Neuronal stem cell (in vitro differentiated cells): ENCODE measurements around the gene KPNA3.

ENCODE experiments used
- DNase-seq: peaks from one replicate; pipeline ENCODE4 v3.0.0-alpha.2; 2013; ENCODE audit warnings: low spot score
- H2AFZ ChIP-seq: one replicate; pipeline ENCODE4 v1.6.1; 2013; ENCODE audit warnings: mild to moderate bottlenecking, low read length, inconsistent platforms
- H2AK5ac ChIP-seq: 2 replicates; pipeline ENCODE4 v1.6.1; 2013; ENCODE audit warnings: low read depth, mild to moderate bottlenecking, inconsistent platforms, low read length, moderate library complexity, mixed read lengths
- H2BK120ac ChIP-seq: 2 replicates; pipeline ENCODE4 v1.6.1; 2013; ENCODE audit warnings: low read depth, mild to moderate bottlenecking, inconsistent platforms, low read length, moderate library complexity, mixed read lengths
- H2BK12ac ChIP-seq: one replicate; pipeline ENCODE4 v1.6.1; 2013; ENCODE audit warnings: low read length, inconsistent platforms
- H2BK15ac ChIP-seq: 2 replicates; pipeline ENCODE4 v1.6.1; 2013; ENCODE audit warnings: mild to moderate bottlenecking, low read length, inconsistent platforms, mixed read lengths
- H2BK5ac ChIP-seq: one replicate; pipeline ENCODE4 v1.6.1; 2013; ENCODE audit warnings: inconsistent platforms, mild to moderate bottlenecking, low read length, moderate library complexity
- H3K14ac ChIP-seq: one replicate; pipeline ENCODE4 v1.6.1; 2013; ENCODE audit warnings: low read length, inconsistent platforms
- H3K18ac ChIP-seq: 2 replicates; pipeline ENCODE4 v1.6.1; 2013; ENCODE audit warnings: low read length, inconsistent platforms
- H3K23ac ChIP-seq: 2 replicates; pipeline ENCODE4 v1.6.1; 2013; ENCODE audit warnings: low read depth, mild to moderate bottlenecking, mixed read lengths, low read length, inconsistent platforms; ENCODE audit not compliant: poor library complexity
- H3K27ac ChIP-seq: replicated peaks from 3 replicates; pipeline ENCODE4 v1.5.1; 2013; ENCODE audit warnings: low read length, inconsistent platforms
- H3K27me3 ChIP-seq, 3 experiments: 2 replicates each; pipeline ENCODE4 v1.6.1; 2013; ENCODE audit warnings: low read length in 3 of 3, mild to moderate bottlenecking in 2 of 3, inconsistent platforms in 1 of 3, low read depth in 1 of 3, mixed read lengths in 1 of 3, moderate library complexity in 1 of 3; ENCODE audit not compliant: control insufficient read depth in 3 of 3, insufficient read depth in 3 of 3
- H3K36me3 ChIP-seq, 2 donors: replicated peaks in 1 of 2; 2 replicates each; pipeline ENCODE4 v1.6.1; 2013; ENCODE audit warnings: low read length in 2 of 2; ENCODE audit not compliant: control insufficient read depth in 2 of 2, insufficient read depth in 2 of 2
- H3K4ac ChIP-seq: 2 replicates; pipeline ENCODE4 v1.6.1; 2013; ENCODE audit warnings: inconsistent platforms, mild to moderate bottlenecking, low read length, moderate library complexity
- H3K4me1 ChIP-seq, 2 donors: 1 replicate in 1 of 2; 2 replicates in 1 of 2; pipeline ENCODE4 v1.6.1; 2013; ENCODE audit warnings: low read length in 2 of 2, low read depth in 1 of 2; ENCODE audit not compliant: control insufficient read depth in 2 of 2, insufficient read depth in 1 of 2
- H3K4me2 ChIP-seq: one replicate; pipeline ENCODE4 v1.6.1; 2013; ENCODE audit warnings: mild to moderate bottlenecking, low read length, inconsistent platforms; ENCODE audit not compliant: insufficient read depth, poor library complexity, severe bottlenecking
- H3K4me3 ChIP-seq, 2 donors: 2 replicates each; pipeline ENCODE4 v1.5.1; 2013; ENCODE audit warnings: low read length in 2 of 2, mild to moderate bottlenecking in 2 of 2, inconsistent platforms in 1 of 2, moderate library complexity in 1 of 2
- H3K79me1 ChIP-seq: one replicate; pipeline ENCODE4 v1.6.1; 2013; ENCODE audit warnings: low read depth, mild to moderate bottlenecking, inconsistent platforms, low read length, moderate library complexity
- H3K9ac ChIP-seq: one replicate; pipeline ENCODE4 v1.6.1; 2013; ENCODE audit warnings: mild to moderate bottlenecking, low read depth, low read length, inconsistent platforms; ENCODE audit not compliant: poor library complexity
- H3K9me3 ChIP-seq, 2 donors: replicated peaks in 1 of 2; 2 replicates each; pipeline versions ENCODE3 to v1.6.1; 2013; ENCODE audit warnings: low read length in 2 of 2, mild to moderate bottlenecking in 2 of 2, inconsistent platforms in 1 of 2, low read depth in 1 of 2, mixed read lengths in 1 of 2, moderate library complexity in 1 of 2; ENCODE audit not compliant: control insufficient read depth in 2 of 2, insufficient read depth in 1 of 2
- H4K8ac ChIP-seq: one replicate; pipeline ENCODE4 v1.6.1; 2013; ENCODE audit warnings: low read depth, mild to moderate bottlenecking, inconsistent platforms, low read length, moderate library complexity
- H4K91ac ChIP-seq: one replicate; pipeline ENCODE4 v1.6.1; 2013; ENCODE audit warnings: low read length, low read depth, mild to moderate bottlenecking, inconsistent platforms; ENCODE audit not compliant: poor library complexity
- WGBS, 2 donors: extraction: QIAGEN DNeasy Blood & Tissue Kit; methylation state at CpG; one replicate each; pipeline ENCODE4 v1.1.7; 2013; ENCODE audit warnings: missing lambda C conversion rate in 2 of 2, mixed read lengths in 1 of 2; ENCODE audit not compliant: insufficient read length in 2 of 2, insufficient replicate concordance in 1 of 2; ENCODE audit errors: extremely low coverage in 2 of 2; 5-methylcytosine and 5-hydroxymethylcytosine counted together

Gene KPNA3

GRCh38 chr13:49756263-49756662 is 36.2 kb downstream of the KPNA3 start:
- Histone ChIP-seq H3K14ac (no peak overlapping the region), H3K79me1 (peaks cover 7% of the 10 kb centered on the region), H3K4me2 (no peak overlapping the region), H3K27ac (no peak overlapping the region), H3K18ac (no peak overlapping the region), H3K36me3 (peaks cover 2 to 23% of the 10 kb centered on the region in 2 donors), H3K27me3 (no peaks in the 10 kb centered on the region), H3K4ac (no peak overlapping the region), H4K8ac (peak overlapping the region; percentile 43), H3K4me1 (no peaks in the 10 kb centered on the region), H2AFZ (no peak overlapping the region), H2BK5ac (peak overlapping the region; percentile 53), H2BK15ac (no peak overlapping the region), H4K91ac (no peak overlapping the region), H2AK5ac (no peak overlapping the region), H3K4me3 (no peak overlapping the region), H2BK120ac (no peak overlapping the region), H2BK12ac (no peak overlapping the region), H3K9ac (no peak overlapping the region), H3K23ac (no peak overlapping the region), H3K9me3 (peaks cover 6 to 36% of the 10 kb centered on the region in 2 donors)
- DNase-seq: no peak
- WGBS, 2 donors: no CpG with 5 or more reads among the region's 2 CpGs

- Histone ChIP-seq H4K8ac (no peak overlapping the region), H2AK5ac (no peak overlapping the region), H3K4me1 (no peaks in the 10 kb centered on the region), H3K79me1 (peaks cover 7% of the 10 kb centered on the region), H3K27ac (no peak overlapping the region), H3K9ac (no peak overlapping the region), H3K14ac (no peak overlapping the region), H3K9me3 (peaks cover 0 to 17% of the 10 kb centered on the region in 2 donors), H3K27me3 (no peaks in the 10 kb centered on the region), H3K4me2 (no peak overlapping the region), H3K18ac (no peak overlapping the region), H3K4ac (no peak overlapping the region), H2BK12ac (no peak overlapping the region), H4K91ac (no peak overlapping the region), H2BK15ac (no peak overlapping the region), H2BK5ac (no peak overlapping the region), H3K23ac (no peak overlapping the region), H3K4me3 (no peak overlapping the region), H2AFZ (no peak overlapping the region), H2BK120ac (no peak overlapping the region), H3K36me3 (peaks cover 2 to 5% of the 10 kb centered on the region in 2 donors)
- no CpG with 5 or more reads among the region's 4 CpGs for WGBS, 2 donors
- DNase-seq: no peak
Measured at GRCh38 chr13:49754146-49754545, 38.3 kb downstream of the KPNA3 start.

- Histone ChIP-seq H2AK5ac (no peak overlapping the region), H2BK120ac (no peak overlapping the region), H2BK15ac (no peak overlapping the region), H3K27me3 (no peaks in the 10 kb centered on the region), H3K27ac (no peak overlapping the region), H3K23ac (no peak overlapping the region), H3K18ac (no peak overlapping the region), H3K79me1 (peaks cover 5% of the 10 kb centered on the region), H3K36me3 (peaks cover 4 to 22% of the 10 kb centered on the region in 2 donors), H3K4ac (no peak overlapping the region), H3K14ac (no peak overlapping the region), H3K4me2 (no peak overlapping the region), H4K91ac (no peak overlapping the region), H2BK12ac (no peak overlapping the region), H4K8ac (no peak overlapping the region), H3K4me1 (no peaks in the 10 kb centered on the region), H3K9me3 (peaks cover 0 to 4% of the 10 kb centered on the region in 2 donors), H2BK5ac (no peak overlapping the region), H3K4me3 (no peak overlapping the region), H2AFZ (no peak overlapping the region), H3K9ac (no peak overlapping the region)
- no peak for DNase-seq
- no CpG with 5 or more reads among the region's 2 CpGs for WGBS, 2 donors
Measured at GRCh38 chr13:49749848-49750247, 42.6 kb downstream of the KPNA3 start.

GRCh38 chr13:49746111-49746510 is 46.4 kb downstream of the KPNA3 start:
- Histone ChIP-seq H3K18ac (no peak overlapping the region), H3K4me3 (no peak overlapping the region), H2BK120ac (no peak overlapping the region), H3K9ac (no peak overlapping the region), H2AFZ (no peak overlapping the region), H3K27me3 (no peaks in the 10 kb centered on the region), H3K9me3 (no peaks in the 10 kb centered on the region), H4K8ac (no peak overlapping the region), H3K14ac (no peak overlapping the region), H3K23ac (no peak overlapping the region), H3K79me1 (no peaks in the 10 kb centered on the region), H3K4ac (no peak overlapping the region), H2BK12ac (no peak overlapping the region), H4K91ac (no peak overlapping the region), H2BK5ac (no peak overlapping the region), H2AK5ac (no peak overlapping the region), H3K4me1 (no peaks in the 10 kb centered on the region), H3K36me3 (peaks cover 2 to 57% of the 10 kb centered on the region in 2 donors), H3K27ac (no peak overlapping the region), H3K4me2 (no peak overlapping the region), H2BK15ac (no peak overlapping the region)
- no peak for DNase-seq
- WGBS, 2 donors: no CpG with 5 or more reads among the region's 5 CpGs
